Smooth muscle cell of the umbilical artery (primary cell): Measurements from ENCODE around the gene ZNF358. TPM values are rescaled to one million over a fixed set of nuclear protein-coding genes. Genes with fewer than 3 reads are reported as not detected.

Experiments
- total RNA-seq: library from RNA; depleted of rRNA; stranded (reverse); fragments of >200 nt; gene quantifications from 2 replicates; pipeline ENCODE4 v1.2.3, GENCODE V29; 2014

The ZNF358 gene
- 11.9 and 21.5 TPM in 2 replicates for total RNA-seq

GRCh38 chr19:7515645-7516151, at the start of gene ZNF358:
Gene ZNF358 (plus strand): TSS chr19:7516103. CDS start chr19:7519243, 3,140 bp downstream.

GRCh38 chr19:7488736-7489353, 27.1 kb upstream of the ZNF358 start, which contains the start of gene PEX11G:
Gene PEX11G (minus strand): TSS chr19:7489035. CDS start chr19:7489010, 25 bp downstream.

GRCh38 chr19:7522072-7522922, 6.4 kb downstream of the ZNF358 start, which contains the start of gene MCOLN1:
Gene MCOLN1 (plus strand): TSS chr19:7522624. CDS start chr19:7522751, 127 bp downstream.

GRCh38 chr19:7535047-7535997, 19.4 kb downstream of the ZNF358 start, which contains the start of gene PNPLA6:
Gene PNPLA6 (plus strand): TSS chr19:7535717. CDS start chr19:7535789, 72 bp downstream.

Other genes with a start within 250 kb of the ZNF358 start
- 11.1 and 15.7 TPM in 2 replicates for gene INSR, start 221.7 kb upstream of the ZNF358 start, total RNA-seq
- gene ARHGEF18, start 167.2 kb upstream of the ZNF358 start, total RNA-seq = 36.2 and 61.7 TPM in 2 replicates
- 1.5 and 3.3 TPM in 2 replicates for gene PEX11G, start 27.1 kb upstream of the ZNF358 start, total RNA-seq
- gene MCOLN1, start 6.5 kb downstream of the ZNF358 start, total RNA-seq = 4.3 and 5.6 TPM in 2 replicates
- 83.7 and 132 TPM in 2 replicates for gene PNPLA6, start 19.6 kb downstream of the ZNF358 start, total RNA-seq
- gene CAMSAP3, start 79.8 kb downstream of the ZNF358 start, total RNA-seq = not detected in 2 replicates
- 25.2 and 46.3 TPM in 2 replicates for gene XAB2, start 113.4 kb downstream of the ZNF358 start, total RNA-seq
- 7.5 and 8.6 TPM in 2 replicates for gene PET100, start 113.7 kb downstream of the ZNF358 start, total RNA-seq
- not detected in 2 replicates for gene PCP2, start 117.6 kb downstream of the ZNF358 start, total RNA-seq
- 7.7 and 18.5 TPM in 2 replicates for gene STXBP2, start 121.0 kb downstream of the ZNF358 start, total RNA-seq
- gene RETN, start 152.9 kb downstream of the ZNF358 start, total RNA-seq = not detected in 2 replicates
- gene MCEMP1, start 161.0 kb downstream of the ZNF358 start, total RNA-seq = not detected in 2 replicates
- 52.3 and 56.1 TPM in 2 replicates for gene TRAPPC5, start 164.7 kb downstream of the ZNF358 start, total RNA-seq
- not detected in 2 replicates for gene FCER2, start 186.0 kb downstream of the ZNF358 start, total RNA-seq
- not detected in 2 replicates for gene CLEC4G, start 216.0 kb downstream of the ZNF358 start, total RNA-seq
- not detected in 2 replicates for gene CD209, start 231.4 kb downstream of the ZNF358 start, total RNA-seq
- not detected in 2 replicates for gene CLEC4M, start 247.1 kb downstream of the ZNF358 start, total RNA-seq